H9 (cell line): Measurements from ENCODE around the gene DYDC1. TPM values are rescaled to one million over a fixed set of nuclear protein-coding genes. Genes with fewer than 3 reads are reported as not detected.

Experiments used
- DNase-seq: peaks from one replicate; pipeline ENCODE4 v3.0.0-alpha.2; 2017
- H2AFZ ChIP-seq: one replicate; pipeline ENCODE4 v1.6.1; 2013; ENCODE audit warnings: mild to moderate bottlenecking, low read length, control low read depth, moderate library complexity
- H2AK5ac ChIP-seq: 2 replicates; pipeline ENCODE4 v1.6.1; 2013; ENCODE audit warnings: low read length, control low read depth, mixed read lengths; ENCODE audit not compliant: insufficient read length
- H2BK120ac ChIP-seq: one replicate; pipeline ENCODE4 v1.6.1; 2013; ENCODE audit warnings: low read depth, mild to moderate bottlenecking, low read length, control low read depth, inconsistent platforms; ENCODE audit not compliant: poor library complexity, severe bottlenecking
- H2BK12ac ChIP-seq: 2 replicates; pipeline ENCODE4 v1.6.1; 2013; ENCODE audit warnings: low read length, control low read depth, mixed read lengths, low read depth; ENCODE audit not compliant: insufficient read length
- H2BK15ac ChIP-seq: 2 replicates; pipeline ENCODE4 v1.6.1; 2013; ENCODE audit warnings: low read depth, low read length, control low read depth
- H2BK20ac ChIP-seq: one replicate; pipeline ENCODE4 v1.6.1; 2013; ENCODE audit warnings: low read depth, mild to moderate bottlenecking, low read length, control low read depth, inconsistent platforms; ENCODE audit not compliant: poor library complexity, severe bottlenecking
- H2BK5ac ChIP-seq: 2 replicates; pipeline ENCODE4 v1.6.1; 2013; ENCODE audit warnings: low read length, control low read depth, mixed read lengths; ENCODE audit not compliant: insufficient read length
- H3K14ac ChIP-seq: 2 replicates; pipeline ENCODE4 v1.6.1; 2013; ENCODE audit warnings: low read length, control low read depth; ENCODE audit not compliant: insufficient read depth
- H3K18ac ChIP-seq: 2 replicates; pipeline ENCODE4 v1.6.1; 2013; ENCODE audit warnings: low read depth, mild to moderate bottlenecking, mixed read lengths, low read length, control low read depth; ENCODE audit not compliant: insufficient read length
- H3K23ac ChIP-seq: 2 replicates; pipeline ENCODE4 v1.6.1; 2013; ENCODE audit warnings: low read length, control low read depth, mixed read lengths, low read depth; ENCODE audit not compliant: insufficient read length
- H3K23me2 ChIP-seq: 2 replicates; pipeline ENCODE4 v1.6.1; 2013; ENCODE audit warnings: low read depth, mild to moderate bottlenecking, mixed read lengths, low read length, control low read depth; ENCODE audit not compliant: insufficient read length, poor library complexity, severe bottlenecking
- H3K27ac ChIP-seq: 2 replicates; pipeline ENCODE4 v1.5.1; 2013; ENCODE audit warnings: low read length, control low read depth, mixed read lengths, low read depth; ENCODE audit not compliant: insufficient read length
- H3K27me3 ChIP-seq: 2 replicates; pipeline ENCODE4 v1.6.1; 2013; ENCODE audit warnings: low read length, control low read depth, inconsistent platforms; ENCODE audit not compliant: insufficient read depth
- H3K4ac ChIP-seq: 2 replicates; pipeline ENCODE4 v1.6.1; 2013; ENCODE audit warnings: low read depth, mild to moderate bottlenecking, control low read depth, inconsistent platforms, low read length, moderate library complexity
- H3K4me1 ChIP-seq: 2 replicates; pipeline ENCODE4 v1.6.1; 2013; ENCODE audit warnings: low read length, control low read depth, inconsistent platforms; ENCODE audit not compliant: insufficient read depth
- H3K4me2 ChIP-seq: 2 replicates; pipeline ENCODE4 v1.6.1; 2013; ENCODE audit warnings: low read length, control low read depth, mixed read lengths; ENCODE audit not compliant: insufficient read length, insufficient read depth
- H3K56ac ChIP-seq: 2 replicates; pipeline ENCODE4 v1.6.1; 2013; ENCODE audit warnings: low read depth, mild to moderate bottlenecking, mixed read lengths, low read length, control low read depth; ENCODE audit not compliant: insufficient read length
- H3K79me1 ChIP-seq: 2 replicates; pipeline ENCODE4 v1.6.1; 2013; ENCODE audit warnings: low read depth, mild to moderate bottlenecking, moderate library complexity, low read length, control low read depth, inconsistent platforms; ENCODE audit not compliant: insufficient read depth, poor library complexity, severe bottlenecking
- H3K79me2 ChIP-seq: 2 replicates; pipeline ENCODE4 v1.6.1; 2013; ENCODE audit warnings: low read length, control low read depth, inconsistent platforms; ENCODE audit not compliant: insufficient read depth
- H3K9ac ChIP-seq: 2 replicates; pipeline ENCODE4 v1.6.1; 2013; ENCODE audit warnings: low read length, control low read depth, mixed read lengths; ENCODE audit not compliant: insufficient read length; ENCODE audit errors: extremely low read depth
- H3K9me3 ChIP-seq: one replicate; pipeline ENCODE4 v1.6.1; 2013; ENCODE audit warnings: low read depth, low read length, inconsistent platforms; ENCODE audit not compliant: control insufficient read depth
- H3T11ph ChIP-seq: one replicate; pipeline ENCODE4 v1.6.1; 2013; ENCODE audit warnings: mild to moderate bottlenecking, low read length, control low read depth, inconsistent platforms
- H4K20me1 ChIP-seq: one replicate; pipeline ENCODE4 v1.6.1; 2013; ENCODE audit not compliant: control insufficient read depth, insufficient read length, insufficient read depth
- H4K5ac ChIP-seq: 2 replicates; pipeline ENCODE4 v1.6.1; 2013; ENCODE audit warnings: low read depth, mild to moderate bottlenecking, mixed read lengths, low read length, control low read depth; ENCODE audit not compliant: insufficient read length
- H4K8ac ChIP-seq: replicated peaks from 2 replicates; pipeline ENCODE4 v1.6.1; 2013; ENCODE audit warnings: low read length, control low read depth, mixed read lengths, low read depth; ENCODE audit not compliant: insufficient read length
- H4K91ac ChIP-seq: 2 replicates; pipeline ENCODE4 v1.6.1; 2013; ENCODE audit warnings: low read depth, mild to moderate bottlenecking, moderate library complexity, mixed read lengths, low read length, control low read depth; ENCODE audit not compliant: insufficient read length
- H3K27ac Mint-ChIP-seq, 3 experiments: 2 replicates in 2 of 3; 3 replicates in 1 of 3; pipeline ENCODE4 v1.8.0; 2020 to 2021; ENCODE audit warnings: mixed read lengths in 3 of 3, mild to moderate bottlenecking in 1 of 3, moderate library complexity in 1 of 3
- H3K27me3 Mint-ChIP-seq: 2 replicates; pipeline ENCODE4 v1.8.0; 2021; ENCODE audit warnings: low read depth, mild to moderate bottlenecking, moderate library complexity, mixed read lengths
- H3K36me3 Mint-ChIP-seq, 3 experiments: 2 replicates in 2 of 3; 3 replicates in 1 of 3; pipeline ENCODE4 v1.8.0; 2020 to 2021; ENCODE audit warnings: low read depth in 3 of 3, mixed read lengths in 3 of 3; ENCODE audit not compliant: insufficient read depth in 1 of 3
- H3K4me1 Mint-ChIP-seq, 2 experiments: 2 replicates each; pipeline ENCODE4 v1.8.0; 2020; ENCODE audit warnings: mixed read lengths in 2 of 2
- H3K4me3 Mint-ChIP-seq, 2 experiments: 2 replicates in 1 of 2; 3 replicates in 1 of 2; pipeline ENCODE4 v1.8.0; 2020 to 2021; ENCODE audit warnings: mild to moderate bottlenecking in 2 of 2, mixed read lengths in 2 of 2, moderate library complexity in 1 of 2
- H3K9me3 Mint-ChIP-seq, 2 experiments: 2 replicates in 1 of 2; 3 replicates in 1 of 2; pipeline ENCODE4 v1.8.0; 2020; ENCODE audit warnings: mild to moderate bottlenecking in 2 of 2, mixed read lengths in 2 of 2, moderate library complexity in 1 of 2
- WGBS: extraction: QIAGEN DNeasy Blood & Tissue Kit; methylation state at CpG from one replicate; pipeline ENCODE4 v1.1.7; 2013; ENCODE audit warnings: missing lambda C conversion rate, low lambda C conversion rate, mixed read lengths; ENCODE audit not compliant: insufficient read length; ENCODE audit errors: extremely low coverage; 5-methylcytosine and 5-hydroxymethylcytosine counted together
- total RNA-seq: library from RNA; stranded (reverse); gene quantifications from 2 replicates; pipeline ENCODE4 v1.2.1, GENCODE V29; 2021
- TF ChIP-seq, protein P1 (sequence below): fragments of 200-600 bp; sonication (generic); conservative IDR thresholded peaks from 3 replicates; pipeline ENCODE4 v1.8.0; 2021; ENCODE audit warnings: antibody characterized with exemption, mild to moderate bottlenecking

The DYDC1 gene
- total RNA-seq, 1 experiment from 2014 or later = not detected

DNA sequence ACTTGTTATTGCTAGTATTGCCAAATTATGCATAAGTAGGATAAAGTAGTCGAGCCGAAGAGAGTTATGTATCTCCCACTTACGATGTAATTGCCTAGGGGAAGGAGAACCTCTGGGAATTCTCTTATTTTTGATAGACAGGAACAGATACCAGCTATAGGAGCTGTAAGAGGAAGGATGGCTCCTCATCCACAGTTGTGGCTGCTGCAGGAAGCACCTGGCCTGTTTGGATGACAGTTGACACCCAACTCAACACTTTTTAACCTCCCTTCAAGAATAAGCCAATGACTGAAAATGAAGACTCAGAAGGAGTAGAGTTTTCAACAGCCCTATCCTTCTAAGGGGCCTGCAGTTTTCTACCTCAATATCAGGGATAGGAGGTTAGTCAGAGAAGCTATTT, 6.3 kb downstream of the DYDC1 start:
- no peaks in the 10 kb centered on the region for H3K79me2 ChIP-seq
- no peak overlapping the region for H3K27ac Mint-ChIP-seq
- no CpG with 5 or more reads among the region's 3 CpGs for WGBS
- no peaks in the 10 kb centered on the region for H3K27me3 ChIP-seq
- H3K27ac ChIP-seq = no peak overlapping the region
- no peaks in the 10 kb centered on the region; a peak in 1 of 5 replicates for H3K9me3 Mint-ChIP-seq
- TF ChIP-seq, protein P1, sequence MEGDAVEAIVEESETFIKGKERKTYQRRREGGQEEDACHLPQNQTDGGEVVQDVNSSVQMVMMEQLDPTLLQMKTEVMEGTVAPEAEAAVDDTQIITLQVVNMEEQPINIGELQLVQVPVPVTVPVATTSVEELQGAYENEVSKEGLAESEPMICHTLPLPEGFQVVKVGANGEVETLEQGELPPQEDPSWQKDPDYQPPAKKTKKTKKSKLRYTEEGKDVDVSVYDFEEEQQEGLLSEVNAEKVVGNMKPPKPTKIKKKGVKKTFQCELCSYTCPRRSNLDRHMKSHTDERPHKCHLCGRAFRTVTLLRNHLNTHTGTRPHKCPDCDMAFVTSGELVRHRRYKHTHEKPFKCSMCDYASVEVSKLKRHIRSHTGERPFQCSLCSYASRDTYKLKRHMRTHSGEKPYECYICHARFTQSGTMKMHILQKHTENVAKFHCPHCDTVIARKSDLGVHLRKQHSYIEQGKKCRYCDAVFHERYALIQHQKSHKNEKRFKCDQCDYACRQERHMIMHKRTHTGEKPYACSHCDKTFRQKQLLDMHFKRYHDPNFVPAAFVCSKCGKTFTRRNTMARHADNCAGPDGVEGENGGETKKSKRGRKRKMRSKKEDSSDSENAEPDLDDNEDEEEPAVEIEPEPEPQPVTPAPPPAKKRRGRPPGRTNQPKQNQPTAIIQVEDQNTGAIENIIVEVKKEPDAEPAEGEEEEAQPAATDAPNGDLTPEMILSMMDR = no peak
- H3K14ac ChIP-seq = no peak overlapping the region
- no peak overlapping the region for H3K4ac ChIP-seq
- H4K20me1 ChIP-seq = no peaks in the 10 kb centered on the region
- H3K27me3 Mint-ChIP-seq = peaks cover 7% of the 10 kb centered on the region
- no peak overlapping the region for H3K23ac ChIP-seq
- H3K4me1 Mint-ChIP-seq = peaks cover 9 to 12% of the 10 kb centered on the region in 2 experiments
- no peaks in the 10 kb centered on the region for H3K23me2 ChIP-seq
- no peaks in the 10 kb centered on the region for H3K79me1 ChIP-seq
- no peak overlapping the region for H2BK12ac ChIP-seq
- no peaks in the 10 kb centered on the region for H3K9me3 ChIP-seq
- H3T11ph ChIP-seq = no peak overlapping the region
- DNase-seq = no peak
- H3K56ac ChIP-seq = no peak overlapping the region
- H2BK20ac ChIP-seq = no peak overlapping the region
- no peak overlapping the region for H3K9ac ChIP-seq
- no peak overlapping the region for H2BK120ac ChIP-seq
- no peak overlapping the region for H4K5ac ChIP-seq
- no peak overlapping the region for H2BK5ac ChIP-seq
- H3K4me2 ChIP-seq = no peak overlapping the region
- no peak overlapping the region for H3K4me3 Mint-ChIP-seq
- H4K8ac ChIP-seq = no peak overlapping the region
- no peaks in the 10 kb centered on the region for H3K36me3 Mint-ChIP-seq
- H2AK5ac ChIP-seq = no peak overlapping the region
- H3K18ac ChIP-seq = no peak overlapping the region
- H4K91ac ChIP-seq = no peak overlapping the region
- no peaks in the 10 kb centered on the region; the same call in 1 of the 2 replicates for H3K4me1 ChIP-seq
- H2AFZ ChIP-seq = no peak overlapping the region
- H2BK15ac ChIP-seq = no peak overlapping the region
